ENCODE data around the gene AUTS2.

DNA sequence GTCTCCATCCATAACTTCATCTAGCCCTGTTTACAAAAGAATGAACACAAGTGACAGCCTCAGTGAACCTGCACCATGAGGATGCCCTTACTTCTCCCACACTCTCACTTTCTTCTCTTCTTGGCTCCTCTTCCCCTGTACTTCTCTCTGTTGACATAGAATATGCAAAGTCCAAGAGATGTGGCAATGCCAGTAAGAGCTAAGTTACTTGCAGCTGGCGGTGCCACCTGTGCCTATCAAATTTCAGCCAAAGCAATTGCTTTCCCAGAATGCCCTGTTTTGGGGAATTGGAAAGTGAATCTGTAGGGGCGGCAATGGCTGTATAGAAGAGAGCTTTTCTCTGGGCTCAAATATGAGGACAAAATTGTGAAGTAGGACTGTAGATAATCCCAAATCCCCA, 557.8 kb downstream of the AUTS2 start:
- TF ChIP-seq EZH2 (IDR thresholded peaks at IDR 0.05; ENCODE audit: insufficient read depth, poor library complexity, severe bottlenecking) (no peak), EZH2phosphoT487 (IDR thresholded peaks at IDR 0.05; ENCODE audit: insufficient read depth, low read depth) (no peak)

All from GM23248 (cell line).